WTC11 (cell line): Measurements from ENCODE around the gene WWOX. TPM values are rescaled to one million over a fixed set of nuclear protein-coding genes. Genes with fewer than 3 reads are reported as not detected.

Source experiments
- ATAC-seq: fragments of 200-7000 bp; cut with Tn5 transposase; 2 replicates; pipeline ENCODE4 v1.10.0; 2021; ENCODE audit warnings: mild to moderate bottlenecking, moderate library complexity
- CTCF ChIA-PET: fragments of 300-600 bp; sonication (Branson Sonifier 250); formaldehyde crosslinking; loops from one replicate; lab custom pipeline; 2021; ENCODE audit warnings: antibody characterized with exemption; lab: Charles Lee
- POLR2A ChIA-PET: fragments of 350-600 bp; sonication (Branson Sonifier 250); formaldehyde crosslinking; loops from one replicate; lab custom pipeline; 2021; ENCODE audit warnings: antibody characterized with exemption; lab: Charles Lee
- DNase-seq: peaks from one replicate; pipeline ENCODE4 v3.0.0; 2021; ENCODE audit warnings: low spot score
- H3K27ac Mint-ChIP-seq: 2 replicates; pipeline ENCODE4 v1.8.0; 2021; ENCODE audit warnings: mixed read lengths
- H3K27me3 Mint-ChIP-seq: 2 replicates; pipeline ENCODE4 v1.8.0; 2021; ENCODE audit warnings: low read depth, mild to moderate bottlenecking, moderate library complexity, mixed read lengths
- H3K36me3 Mint-ChIP-seq: 2 replicates; pipeline ENCODE4 v1.8.0; 2021; ENCODE audit warnings: mixed read lengths
- H3K4me1 Mint-ChIP-seq: 2 replicates; pipeline ENCODE4 v1.8.0; 2022; ENCODE audit warnings: mixed read lengths
- H3K4me3 Mint-ChIP-seq: 2 replicates; pipeline ENCODE4 v1.8.0; 2021; ENCODE audit warnings: mild to moderate bottlenecking, moderate library complexity, mixed read lengths
- H3K9me3 Mint-ChIP-seq: 2 replicates; pipeline ENCODE4 v1.8.0; 2021; ENCODE audit warnings: mixed read lengths
- HMGA2 ChIP-seq: fragments of 250-450 bp; sonication (Bioruptor Pico); IDR thresholded peaks from 2 replicates; pipeline ENCODE4 v1.4.0; 2021; ENCODE audit warnings: mild to moderate bottlenecking, moderate library complexity
- HMGXB4 ChIP-seq: sonication (generic); formaldehyde crosslinking; IDR thresholded peaks from 2 replicates; pipeline ENCODE4 v1.8.1; 2023; ENCODE audit warnings: mild to moderate bottlenecking, moderate library complexity, missing genetic modification reagents
- MAX ChIP-seq: sonication (generic); formaldehyde crosslinking; IDR thresholded peaks from 2 replicates; pipeline ENCODE4 v1.8.0; 2022; ENCODE audit warnings: mild to moderate bottlenecking, missing genetic modification reagents
- NR1H2 ChIP-seq: sonication (generic); formaldehyde crosslinking; IDR thresholded peaks from 2 replicates; pipeline ENCODE4 v1.9.0; 2021; ENCODE audit warnings: mild to moderate bottlenecking, moderate library complexity, missing genetic modification reagents
- NR2C2 ChIP-seq: sonication (generic); formaldehyde crosslinking; IDR thresholded peaks from 2 replicates; pipeline ENCODE4 v1.8.0; 2022; ENCODE audit warnings: mild to moderate bottlenecking, missing genetic modification reagents
- RELA ChIP-seq: sonication (generic); formaldehyde crosslinking; IDR thresholded peaks from 2 replicates; pipeline ENCODE4 v1.8.1; 2022; ENCODE audit warnings: missing genetic modification reagents, mild to moderate bottlenecking, borderline replicate concordance
- SOX15 ChIP-seq: fragments of 250-450 bp; sonication (Bioruptor Pico); IDR thresholded peaks from 2 replicates; pipeline ENCODE4 v1.9.0; 2021; ENCODE audit warnings: mild to moderate bottlenecking
- STAT6 ChIP-seq: sonication (generic); formaldehyde crosslinking; conservative IDR thresholded peaks from 2 replicates; pipeline ENCODE4 v1.8.1; 2023; ENCODE audit warnings: mild to moderate bottlenecking, low read depth, missing genetic modification reagents, moderate library complexity
- TCF7 ChIP-seq: sonication (generic); formaldehyde crosslinking; IDR thresholded peaks from 2 replicates; pipeline ENCODE4 v1.8.0; 2022; ENCODE audit warnings: mild to moderate bottlenecking, low read depth, missing genetic modification reagents, moderate library complexity
- TEAD1 ChIP-seq: sonication (generic); formaldehyde crosslinking; IDR thresholded peaks from 2 replicates; pipeline ENCODE4 v1.8.0; 2022; ENCODE audit warnings: mild to moderate bottlenecking, missing genetic modification reagents
- TEAD4 ChIP-seq: sonication (generic); formaldehyde crosslinking; IDR thresholded peaks from 2 replicates; pipeline ENCODE4 v1.8.0; 2022; ENCODE audit warnings: mild to moderate bottlenecking, missing genetic modification reagents
- ZNF263 ChIP-seq: sonication (generic); formaldehyde crosslinking; IDR thresholded peaks from 2 replicates; pipeline ENCODE4 v1.8.1; 2022; ENCODE audit warnings: low read depth, mild to moderate bottlenecking, moderate library complexity, missing genetic modification reagents
- ZNF396 ChIP-seq: fragments of 250-450 bp; sonication (Bioruptor Pico); IDR thresholded peaks from 2 replicates; pipeline ENCODE4 v1.8.0; 2021; ENCODE audit warnings: mild to moderate bottlenecking, moderate library complexity, borderline replicate concordance
- total RNA-seq: library from RNA; stranded (reverse); gene quantifications from 3 replicates; pipeline ENCODE4 v1.2.3, GENCODE V29; 2021
- TF ChIP-seq, protein P1 (sequence below): sonication (generic); formaldehyde crosslinking; IDR thresholded peaks from 2 replicates; pipeline ENCODE4 v1.8.1; 2022; ENCODE audit warnings: missing genetic modification reagents, borderline replicate concordance
- TF ChIP-seq, protein P2 (sequence below): fragments of 250-450 bp; sonication (Bioruptor Pico); conservative IDR thresholded peaks from 2 replicates; pipeline ENCODE4 v1.9.0; 2021; ENCODE audit warnings: mild to moderate bottlenecking
- TF ChIP-seq, protein P3 (sequence below): sonication (generic); formaldehyde crosslinking; IDR thresholded peaks from 2 replicates; pipeline ENCODE4 v1.8.0; 2023; ENCODE audit warnings: missing genetic modification reagents, mild to moderate bottlenecking, borderline replicate concordance
- TF ChIP-seq, protein P4 (sequence below): sonication (generic); formaldehyde crosslinking; IDR thresholded peaks from 2 replicates; pipeline ENCODE4 v1.8.1; 2023; ENCODE audit warnings: mild to moderate bottlenecking, missing genetic modification reagents, moderate library complexity
- TF ChIP-seq, protein P5 (sequence below): fragments of 250-450 bp; sonication (Bioruptor Pico); IDR thresholded peaks from 2 replicates; pipeline ENCODE4 v1.9.0; 2021; ENCODE audit warnings: mild to moderate bottlenecking

Gene WWOX
- total RNA-seq, 1 experiment from 2014 or later: 15.7 TPM

- ATAC-seq (no peak), DNase-seq (no peak)
- peaks cover 13% of the 10 kb centered on the region for H3K4me1 Mint-ChIP-seq
- peaks cover 14% of the 10 kb centered on the region for H3K9me3 Mint-ChIP-seq
- no peaks in the 10 kb centered on the region for H3K36me3 Mint-ChIP-seq
- no peak overlapping the region for H3K4me3 Mint-ChIP-seq
- POLR2A ChIA-PET: no interaction called here
- H3K27ac Mint-ChIP-seq: no peak overlapping the region
- TF ChIP-seq TCF7 (CRISPR knock-in tag): no peak
- TF ChIP-seq, protein P1, sequence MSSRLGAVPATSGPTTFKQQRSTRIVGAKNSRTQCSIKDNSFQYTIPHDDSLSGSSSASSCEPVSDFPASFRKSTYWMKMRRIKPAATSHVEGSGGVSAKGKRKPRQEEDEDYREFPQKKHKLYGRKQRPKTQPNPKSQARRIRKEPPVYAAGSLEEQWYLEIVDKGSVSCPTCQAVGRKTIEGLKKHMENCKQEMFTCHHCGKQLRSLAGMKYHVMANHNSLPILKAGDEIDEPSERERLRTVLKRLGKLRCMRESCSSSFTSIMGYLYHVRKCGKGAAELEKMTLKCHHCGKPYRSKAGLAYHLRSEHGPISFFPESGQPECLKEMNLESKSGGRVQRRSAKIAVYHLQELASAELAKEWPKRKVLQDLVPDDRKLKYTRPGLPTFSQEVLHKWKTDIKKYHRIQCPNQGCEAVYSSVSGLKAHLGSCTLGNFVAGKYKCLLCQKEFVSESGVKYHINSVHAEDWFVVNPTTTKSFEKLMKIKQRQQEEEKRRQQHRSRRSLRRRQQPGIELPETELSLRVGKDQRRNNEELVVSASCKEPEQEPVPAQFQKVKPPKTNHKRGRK: no peak
- TF ChIP-seq, protein P2, sequence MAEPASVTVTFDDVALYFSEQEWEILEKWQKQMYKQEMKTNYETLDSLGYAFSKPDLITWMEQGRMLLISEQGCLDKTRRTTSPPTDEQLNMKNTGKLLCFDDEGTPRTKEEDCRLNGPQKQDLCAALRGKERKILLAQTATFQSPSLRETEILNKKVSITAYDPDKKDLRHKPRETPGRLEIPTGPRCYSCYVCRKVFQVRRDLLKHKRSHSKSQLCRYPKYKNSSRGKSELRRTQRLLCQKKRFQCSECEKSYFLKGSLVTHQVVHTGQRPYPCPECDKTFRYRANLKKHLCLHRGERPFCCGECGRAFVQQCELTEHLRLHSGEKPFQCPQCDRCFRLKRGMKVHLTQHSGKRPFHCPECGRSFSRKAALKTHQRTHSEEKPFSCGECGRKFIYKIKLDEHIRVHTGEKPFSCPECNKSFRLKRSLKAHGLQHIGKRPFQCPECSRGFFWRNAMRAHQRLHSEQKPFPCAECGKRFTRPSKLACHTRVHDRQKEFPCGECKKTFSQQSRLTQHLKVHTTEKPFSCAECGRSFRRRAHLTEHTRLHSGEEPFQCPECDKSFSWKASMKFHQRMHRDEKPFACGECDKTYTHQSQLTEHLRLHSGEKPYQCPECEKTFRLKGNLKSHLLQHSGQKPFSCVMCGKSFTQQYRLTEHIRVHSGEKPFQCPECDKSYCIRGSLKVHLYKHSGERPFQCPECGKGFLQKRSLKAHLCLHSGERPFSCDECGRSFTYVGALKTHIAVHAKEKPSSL (CRISPR knock-in tag): no peak
- TF ChIP-seq RELA (CRISPR knock-in tag): no peak
- TF ChIP-seq NR1H2: no peak
- no peak for TF ChIP-seq HMGXB4 (CRISPR knock-in tag)
- TF ChIP-seq, protein P3, sequence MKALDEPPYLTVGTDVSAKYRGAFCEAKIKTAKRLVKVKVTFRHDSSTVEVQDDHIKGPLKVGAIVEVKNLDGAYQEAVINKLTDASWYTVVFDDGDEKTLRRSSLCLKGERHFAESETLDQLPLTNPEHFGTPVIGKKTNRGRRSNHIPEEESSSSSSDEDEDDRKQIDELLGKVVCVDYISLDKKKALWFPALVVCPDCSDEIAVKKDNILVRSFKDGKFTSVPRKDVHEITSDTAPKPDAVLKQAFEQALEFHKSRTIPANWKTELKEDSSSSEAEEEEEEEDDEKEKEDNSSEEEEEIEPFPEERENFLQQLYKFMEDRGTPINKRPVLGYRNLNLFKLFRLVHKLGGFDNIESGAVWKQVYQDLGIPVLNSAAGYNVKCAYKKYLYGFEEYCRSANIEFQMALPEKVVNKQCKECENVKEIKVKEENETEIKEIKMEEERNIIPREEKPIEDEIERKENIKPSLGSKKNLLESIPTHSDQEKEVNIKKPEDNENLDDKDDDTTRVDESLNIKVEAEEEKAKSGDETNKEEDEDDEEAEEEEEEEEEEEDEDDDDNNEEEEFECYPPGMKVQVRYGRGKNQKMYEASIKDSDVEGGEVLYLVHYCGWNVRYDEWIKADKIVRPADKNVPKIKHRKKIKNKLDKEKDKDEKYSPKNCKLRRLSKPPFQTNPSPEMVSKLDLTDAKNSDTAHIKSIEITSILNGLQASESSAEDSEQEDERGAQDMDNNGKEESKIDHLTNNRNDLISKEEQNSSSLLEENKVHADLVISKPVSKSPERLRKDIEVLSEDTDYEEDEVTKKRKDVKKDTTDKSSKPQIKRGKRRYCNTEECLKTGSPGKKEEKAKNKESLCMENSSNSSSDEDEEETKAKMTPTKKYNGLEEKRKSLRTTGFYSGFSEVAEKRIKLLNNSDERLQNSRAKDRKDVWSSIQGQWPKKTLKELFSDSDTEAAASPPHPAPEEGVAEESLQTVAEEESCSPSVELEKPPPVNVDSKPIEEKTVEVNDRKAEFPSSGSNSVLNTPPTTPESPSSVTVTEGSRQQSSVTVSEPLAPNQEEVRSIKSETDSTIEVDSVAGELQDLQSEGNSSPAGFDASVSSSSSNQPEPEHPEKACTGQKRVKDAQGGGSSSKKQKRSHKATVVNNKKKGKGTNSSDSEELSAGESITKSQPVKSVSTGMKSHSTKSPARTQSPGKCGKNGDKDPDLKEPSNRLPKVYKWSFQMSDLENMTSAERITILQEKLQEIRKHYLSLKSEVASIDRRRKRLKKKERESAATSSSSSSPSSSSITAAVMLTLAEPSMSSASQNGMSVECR (CRISPR knock-in tag): no peak
- TF ChIP-seq, all 79 proteins: peak for 0
- CTCF ChIA-PET: interaction anchor here (2.0 kb wide), 1 partner anchor 20 kb away, joined by 6 read pairs; no protein-coding TSS in a partner anchor
- no peaks in the 10 kb centered on the region for H3K27me3 Mint-ChIP-seq
Measured at GRCh38 chr16:78749745-78750268, 650.4 kb downstream of the WWOX start.

GRCh38 chr16:78750611-78751010 lies 651.2 kb downstream of the WWOX start:
- Mint-ChIP-seq H3K4me3 (no peak overlapping the region), H3K36me3 (no peaks in the 10 kb centered on the region), H3K27me3 (no peaks in the 10 kb centered on the region), H3K9me3 (peaks cover 14% of the 10 kb centered on the region), H3K4me1 (peaks cover 13% of the 10 kb centered on the region), H3K27ac (no peak overlapping the region)
- POLR2A ChIA-PET: no interaction called here
- CTCF ChIA-PET: interaction anchor here (2.0 kb wide), 1 partner anchor 20 kb away, joined by 6 read pairs; no protein-coding TSS in a partner anchor
- DNase-seq (no peak), ATAC-seq (no peak)
- TF ChIP-seq TEAD1 (no peak), SOX15 (CRISPR knock-in tag) (no peak), TEAD4 (no peak), HMGA2 (CRISPR knock-in tag) (no peak), ZNF396 (CRISPR knock-in tag) (no peak), ZNF263 (CRISPR knock-in tag) (no peak), MAX (no peak), STAT6 (CRISPR knock-in tag) (no peak), NR2C2 (CRISPR knock-in tag) (no peak)
- TF ChIP-seq, protein P4, sequence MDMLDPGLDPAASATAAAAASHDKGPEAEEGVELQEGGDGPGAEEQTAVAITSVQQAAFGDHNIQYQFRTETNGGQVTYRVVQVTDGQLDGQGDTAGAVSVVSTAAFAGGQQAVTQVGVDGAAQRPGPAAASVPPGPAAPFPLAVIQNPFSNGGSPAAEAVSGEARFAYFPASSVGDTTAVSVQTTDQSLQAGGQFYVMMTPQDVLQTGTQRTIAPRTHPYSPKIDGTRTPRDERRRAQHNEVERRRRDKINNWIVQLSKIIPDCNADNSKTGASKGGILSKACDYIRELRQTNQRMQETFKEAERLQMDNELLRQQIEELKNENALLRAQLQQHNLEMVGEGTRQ (CRISPR knock-in tag): no peak
- TF ChIP-seq, protein P5, sequence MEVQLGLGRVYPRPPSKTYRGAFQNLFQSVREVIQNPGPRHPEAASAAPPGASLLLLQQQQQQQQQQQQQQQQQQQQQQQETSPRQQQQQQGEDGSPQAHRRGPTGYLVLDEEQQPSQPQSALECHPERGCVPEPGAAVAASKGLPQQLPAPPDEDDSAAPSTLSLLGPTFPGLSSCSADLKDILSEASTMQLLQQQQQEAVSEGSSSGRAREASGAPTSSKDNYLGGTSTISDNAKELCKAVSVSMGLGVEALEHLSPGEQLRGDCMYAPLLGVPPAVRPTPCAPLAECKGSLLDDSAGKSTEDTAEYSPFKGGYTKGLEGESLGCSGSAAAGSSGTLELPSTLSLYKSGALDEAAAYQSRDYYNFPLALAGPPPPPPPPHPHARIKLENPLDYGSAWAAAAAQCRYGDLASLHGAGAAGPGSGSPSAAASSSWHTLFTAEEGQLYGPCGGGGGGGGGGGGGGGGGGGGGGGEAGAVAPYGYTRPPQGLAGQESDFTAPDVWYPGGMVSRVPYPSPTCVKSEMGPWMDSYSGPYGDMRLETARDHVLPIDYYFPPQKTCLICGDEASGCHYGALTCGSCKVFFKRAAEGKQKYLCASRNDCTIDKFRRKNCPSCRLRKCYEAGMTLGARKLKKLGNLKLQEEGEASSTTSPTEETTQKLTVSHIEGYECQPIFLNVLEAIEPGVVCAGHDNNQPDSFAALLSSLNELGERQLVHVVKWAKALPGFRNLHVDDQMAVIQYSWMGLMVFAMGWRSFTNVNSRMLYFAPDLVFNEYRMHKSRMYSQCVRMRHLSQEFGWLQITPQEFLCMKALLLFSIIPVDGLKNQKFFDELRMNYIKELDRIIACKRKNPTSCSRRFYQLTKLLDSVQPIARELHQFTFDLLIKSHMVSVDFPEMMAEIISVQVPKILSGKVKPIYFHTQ (CRISPR knock-in tag): no peak
